ENCODE data around the gene MUC22.

DNA sequence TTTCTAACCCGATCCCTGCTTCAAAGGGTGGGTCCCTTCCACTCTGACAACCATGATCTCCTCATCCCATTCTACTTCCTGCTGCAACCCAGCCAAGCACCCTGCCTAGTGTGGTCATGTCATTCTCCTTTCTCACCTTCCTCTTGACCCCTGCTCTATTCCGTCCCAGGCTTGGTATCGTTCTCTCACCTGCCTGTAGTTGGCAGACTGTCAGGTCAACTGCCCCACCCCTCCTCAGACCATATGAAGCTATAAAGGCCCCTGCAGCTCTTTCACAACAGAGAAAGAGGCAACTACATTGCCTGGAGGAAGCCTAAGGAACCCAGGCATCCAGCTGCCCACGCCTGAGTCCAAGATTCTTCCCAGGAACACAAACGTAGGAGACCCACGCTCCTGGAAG, 26.8 kb upstream of the MUC22 start, which contains the start of gene MUC21:
- TF ChIP-seq YY1 (IDR thresholded peaks at IDR 0.05; ENCODE audit: insufficient read depth, insufficient read length) (no peak), SUZ12 (IDR thresholded peaks at IDR 0.05; ENCODE audit: extremely low read depth, insufficient read depth, insufficient read length) (no peak)
